Measurements from ENCODE around the gene PDIA6.
"Not testable (repeated sequence)": the region's sequence is repeated elsewhere in the genome, so short reads cannot be mapped to it uniquely, and the experiment has no call there.

The PDIA6 gene

DNA sequence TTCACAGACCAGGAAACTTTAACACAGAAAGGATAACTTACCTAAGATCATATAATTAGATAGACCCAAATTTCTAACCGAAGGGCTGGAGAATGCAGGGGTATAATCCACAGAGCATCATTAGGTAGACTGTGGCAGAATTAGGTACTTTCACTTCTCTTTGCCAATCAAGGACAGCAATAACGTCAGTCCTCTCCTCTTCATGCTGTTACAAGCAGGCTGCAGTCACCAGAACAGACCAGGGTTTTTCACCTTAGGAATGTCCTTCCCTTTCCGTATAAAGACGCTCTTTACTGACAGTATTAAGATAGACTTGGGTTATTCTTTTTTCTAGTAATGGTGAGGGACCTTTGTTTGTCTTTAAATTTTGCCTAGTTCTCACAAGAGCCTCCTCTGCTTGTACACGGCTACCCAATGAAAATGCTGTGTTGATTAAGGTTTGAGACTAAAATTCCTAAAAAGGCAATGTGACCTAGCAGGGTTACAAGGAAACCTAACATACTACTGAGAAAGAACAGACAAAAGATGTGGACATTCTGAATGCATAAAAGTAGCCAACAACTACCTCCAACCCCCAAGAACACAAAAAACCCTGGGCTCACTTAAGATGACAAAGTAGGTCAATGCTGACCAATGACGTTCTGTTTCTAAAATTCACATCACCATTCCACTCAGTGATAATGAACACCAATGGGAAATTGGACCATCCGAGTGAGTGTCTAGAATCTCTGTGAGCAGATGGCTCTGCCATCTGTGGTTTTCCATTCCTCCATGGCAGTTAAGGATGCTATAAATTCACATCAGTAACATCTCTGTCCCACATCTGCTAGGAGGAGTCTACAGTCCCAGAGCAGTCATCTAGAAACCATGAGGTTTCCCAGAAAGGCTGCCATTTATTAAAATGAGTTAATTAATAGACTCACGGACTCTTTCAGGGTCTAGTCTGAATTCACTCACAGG lies 2.1 kb downstream of the PDIA6 start:
- peaks cover 26% of the 10 kb centered on the region for H3K36me3 ChIP-seq (ENCODE audit: control insufficient read depth, insufficient read depth, low read length)
- H3K4me1 ChIP-seq (ENCODE audit: control insufficient read depth, insufficient read depth, low read length, poor library complexity, severe bottlenecking), result peaks cover 11% of the 10 kb centered on the region
- H3K27ac ChIP-seq (ENCODE audit: low read depth, low read length, severe bottlenecking), result no peak overlapping the region
- 58 to 71% methylated on average over 3 to 4 of the region's 8 CpGs for WGBS, 2 experiments (ENCODE audit: insufficient coverage in 2 of 2)
- no peaks in the 10 kb centered on the region for H3K9me3 ChIP-seq (ENCODE audit: control insufficient read depth, low read length)
- H3K4me3 ChIP-seq (ENCODE audit: extremely low read depth, insufficient read depth, low read length, poor library complexity, severe bottlenecking), result peak overlapping the region; percentile 77

DNA sequence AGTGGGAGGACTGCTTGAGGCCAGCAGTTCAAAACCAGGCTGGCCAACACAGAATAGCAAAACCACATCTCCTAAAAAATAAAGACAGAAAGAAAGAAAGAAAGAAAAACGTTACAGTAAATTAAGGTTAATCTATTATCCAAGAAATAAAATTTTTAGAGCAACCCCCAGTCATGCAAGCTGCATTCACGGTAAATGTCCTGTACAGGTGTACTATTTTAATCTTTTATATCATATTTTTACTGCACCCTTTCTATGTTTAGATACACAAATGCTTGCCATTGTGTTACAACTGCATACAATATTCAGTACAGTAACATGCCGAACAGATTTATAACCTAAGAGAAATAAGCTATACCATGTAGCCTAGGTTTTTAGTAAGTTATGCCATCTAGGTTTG lies 6.0 kb downstream of the PDIA6 start:
- no peak overlapping the region for H3K27ac ChIP-seq (ENCODE audit: low read depth, low read length, severe bottlenecking)
- no peaks in the 10 kb centered on the region for H3K9me3 ChIP-seq (ENCODE audit: control insufficient read depth, low read length)
- WGBS, 2 experiments (ENCODE audit: insufficient coverage in 2 of 2), result no CpG with 5 or more reads among the region's 3 CpGs
- peaks cover 43% of the 10 kb centered on the region for H3K36me3 ChIP-seq (ENCODE audit: control insufficient read depth, insufficient read depth, low read length)
- H3K4me3 ChIP-seq (ENCODE audit: extremely low read depth, insufficient read depth, low read length, poor library complexity, severe bottlenecking), result no peak overlapping the region
- H3K4me1 ChIP-seq (ENCODE audit: control insufficient read depth, insufficient read depth, low read length, poor library complexity, severe bottlenecking), result peaks cover 5% of the 10 kb centered on the region

DNA sequence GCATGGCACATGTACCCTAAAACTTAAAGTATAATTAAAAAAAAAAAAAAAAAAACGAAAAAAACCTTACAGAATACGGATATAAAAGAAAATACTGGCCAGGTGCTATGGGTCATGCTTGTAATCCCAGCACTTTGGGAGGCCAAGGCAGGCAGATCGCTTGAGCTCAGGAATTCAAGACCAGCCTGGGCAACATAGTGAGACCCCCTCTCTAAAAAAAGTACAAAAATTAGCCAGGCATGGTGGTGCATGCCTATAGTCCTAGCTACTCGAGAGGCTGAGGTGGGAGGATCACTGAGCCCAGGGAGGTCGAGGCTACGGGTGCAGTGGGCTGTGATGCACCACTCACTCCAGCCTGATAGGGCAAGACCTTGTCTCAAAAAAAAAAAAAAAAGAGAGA lies 6.6 kb downstream of the PDIA6 start:
- WGBS, 2 experiments (ENCODE audit: insufficient coverage in 2 of 2), result 95 to 100% methylated on average over 5 of the region's 6 CpGs
- H3K36me3 ChIP-seq (ENCODE audit: control insufficient read depth, insufficient read depth, low read length), result peaks cover 48% of the 10 kb centered on the region
- H3K27ac ChIP-seq (ENCODE audit: low read depth, low read length, severe bottlenecking); H3K4me1 ChIP-seq (ENCODE audit: control insufficient read depth, insufficient read depth, low read length, poor library complexity, severe bottlenecking); H3K4me3 ChIP-seq (ENCODE audit: extremely low read depth, insufficient read depth, low read length, poor library complexity, severe bottlenecking); H3K9me3 ChIP-seq (ENCODE audit: control insufficient read depth, low read length): not testable (repeated sequence)

DNA sequence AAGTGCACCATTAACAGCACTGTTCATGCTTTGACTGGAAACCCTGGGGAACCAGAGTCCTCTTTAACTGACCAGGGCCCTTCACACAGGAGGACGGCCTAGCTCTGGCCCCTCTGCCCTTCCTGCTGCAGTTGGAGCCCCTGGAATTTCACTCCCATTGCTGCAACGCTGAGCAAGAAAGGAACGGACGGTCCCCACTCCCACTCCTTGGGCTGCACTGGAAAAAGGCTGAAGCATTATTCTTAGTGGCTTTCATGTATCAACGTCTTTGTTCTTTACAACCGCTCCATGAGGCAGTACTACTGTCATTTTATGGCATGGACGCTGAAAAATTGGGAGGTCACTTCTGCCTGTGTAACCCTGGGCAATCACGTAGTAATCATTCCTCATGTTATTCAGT lies 9.9 kb downstream of the PDIA6 start:
- no peak overlapping the region for H3K4me3 ChIP-seq (ENCODE audit: extremely low read depth, insufficient read depth, low read length, poor library complexity, severe bottlenecking)
- 85 to 89% methylated on average over 7 to 8 of the region's 8 CpGs for WGBS, 2 experiments (ENCODE audit: insufficient coverage in 2 of 2)
- peaks cover 68% of the 10 kb centered on the region for H3K36me3 ChIP-seq (ENCODE audit: control insufficient read depth, insufficient read depth, low read length)
- H3K27ac ChIP-seq (ENCODE audit: low read depth, low read length, severe bottlenecking), result no peak overlapping the region
- H3K4me1 ChIP-seq (ENCODE audit: control insufficient read depth, insufficient read depth, low read length, poor library complexity, severe bottlenecking), result no peaks in the 10 kb centered on the region
- no peaks in the 10 kb centered on the region for H3K9me3 ChIP-seq (ENCODE audit: control insufficient read depth, low read length)

DNA sequence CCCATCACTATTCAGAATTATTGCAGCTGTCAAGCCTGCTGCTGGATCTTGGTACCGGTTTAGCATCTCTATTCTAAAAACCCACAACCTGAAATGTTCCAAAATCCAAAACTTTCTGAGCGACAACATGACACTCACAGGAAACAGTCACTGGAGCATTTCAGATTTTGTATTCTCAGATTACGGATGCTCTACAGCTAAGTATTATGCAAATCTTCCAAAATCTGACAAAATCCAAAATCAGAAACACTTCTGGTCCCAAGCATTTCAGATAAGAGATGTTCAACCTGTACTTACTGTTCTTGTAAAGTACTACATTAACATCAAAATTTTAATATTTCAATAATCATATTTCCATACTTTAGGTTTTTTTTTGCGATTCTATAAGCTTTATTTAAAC lies 12.4 kb downstream of the PDIA6 start:
- no peaks in the 10 kb centered on the region for H3K9me3 ChIP-seq (ENCODE audit: control insufficient read depth, low read length)
- H3K27ac ChIP-seq (ENCODE audit: low read depth, low read length, severe bottlenecking), result no peak overlapping the region
- WGBS, 2 experiments (ENCODE audit: insufficient coverage in 2 of 2), result 97% methylated on average over 3 of the region's 4 CpGs
- H3K36me3 ChIP-seq (ENCODE audit: control insufficient read depth, insufficient read depth, low read length), result peaks cover 80% of the 10 kb centered on the region
- H3K4me1 ChIP-seq (ENCODE audit: control insufficient read depth, insufficient read depth, low read length, poor library complexity, severe bottlenecking), result no peaks in the 10 kb centered on the region
- H3K4me3 ChIP-seq (ENCODE audit: extremely low read depth, insufficient read depth, low read length, poor library complexity, severe bottlenecking), result no peak overlapping the region

DNA sequence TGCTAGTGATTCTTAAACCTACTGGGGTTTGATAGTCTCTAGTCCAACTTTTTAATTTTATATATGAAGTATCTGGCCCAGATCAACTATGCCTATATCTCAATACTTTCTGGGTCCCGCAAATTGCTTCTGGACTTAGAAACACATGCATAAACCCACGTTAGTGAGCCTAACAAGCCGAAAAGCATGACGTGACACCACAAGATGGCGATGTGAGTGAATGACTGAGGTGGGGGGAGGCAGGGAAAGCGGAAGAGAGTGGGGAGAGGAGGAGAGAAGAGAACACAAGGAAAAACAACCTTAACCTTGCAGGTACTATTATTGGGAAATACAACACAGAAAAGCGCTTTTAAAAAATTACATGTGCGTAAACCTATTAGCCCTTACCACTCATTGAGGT lies 13.8 kb downstream of the PDIA6 start:
- H3K4me1 ChIP-seq (ENCODE audit: control insufficient read depth, insufficient read depth, low read length, poor library complexity, severe bottlenecking), result no peaks in the 10 kb centered on the region
- H3K36me3 ChIP-seq (ENCODE audit: control insufficient read depth, insufficient read depth, low read length), result peaks cover 92% of the 10 kb centered on the region
- 40% methylated on average over 2 of the region's 8 CpGs; no CpG with 5 or more reads in 1 of the 2 experiments for WGBS, 2 experiments (ENCODE audit: insufficient coverage in 2 of 2)
- H3K9me3 ChIP-seq (ENCODE audit: control insufficient read depth, low read length), result no peaks in the 10 kb centered on the region
- no peak overlapping the region for H3K4me3 ChIP-seq (ENCODE audit: extremely low read depth, insufficient read depth, low read length, poor library complexity, severe bottlenecking)
- H3K27ac ChIP-seq (ENCODE audit: low read depth, low read length, severe bottlenecking), result no peak overlapping the region

DNA sequence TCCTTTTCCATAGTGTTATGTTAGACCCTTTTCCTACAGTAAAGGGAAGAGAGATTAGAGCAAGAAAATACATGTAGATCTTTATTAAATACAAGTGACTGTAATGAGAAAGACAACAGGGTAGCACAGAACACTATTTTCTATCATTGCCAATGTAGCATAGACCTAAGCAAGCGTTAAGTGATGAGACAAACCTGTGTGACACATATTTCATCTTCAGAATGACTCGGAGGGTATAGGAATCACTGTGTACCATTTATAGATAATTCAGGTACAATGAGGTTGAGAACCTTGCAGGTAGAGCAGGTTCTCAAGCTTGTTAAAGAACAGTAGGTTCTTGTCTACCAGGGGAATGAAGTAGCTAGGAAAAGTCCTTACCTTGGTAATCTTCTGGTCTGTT lies 15.9 kb downstream of the PDIA6 start:
- Histone ChIP-seq H3K4me1 (ENCODE audit: control insufficient read depth, insufficient read depth, low read length, poor library complexity, severe bottlenecking) (no peaks in the 10 kb centered on the region), H3K4me3 (ENCODE audit: extremely low read depth, insufficient read depth, low read length, poor library complexity, severe bottlenecking) (no peak overlapping the region), H3K36me3 (ENCODE audit: control insufficient read depth, insufficient read depth, low read length) (peaks cover 97% of the 10 kb centered on the region), H3K27ac (ENCODE audit: low read depth, low read length, severe bottlenecking) (no peak overlapping the region), H3K9me3 (ENCODE audit: control insufficient read depth, low read length) (no peaks in the 10 kb centered on the region)
- WGBS, 2 experiments (ENCODE audit: insufficient coverage in 2 of 2), result 100% methylated on average over 1 of the region's 2 CpGs

DNA sequence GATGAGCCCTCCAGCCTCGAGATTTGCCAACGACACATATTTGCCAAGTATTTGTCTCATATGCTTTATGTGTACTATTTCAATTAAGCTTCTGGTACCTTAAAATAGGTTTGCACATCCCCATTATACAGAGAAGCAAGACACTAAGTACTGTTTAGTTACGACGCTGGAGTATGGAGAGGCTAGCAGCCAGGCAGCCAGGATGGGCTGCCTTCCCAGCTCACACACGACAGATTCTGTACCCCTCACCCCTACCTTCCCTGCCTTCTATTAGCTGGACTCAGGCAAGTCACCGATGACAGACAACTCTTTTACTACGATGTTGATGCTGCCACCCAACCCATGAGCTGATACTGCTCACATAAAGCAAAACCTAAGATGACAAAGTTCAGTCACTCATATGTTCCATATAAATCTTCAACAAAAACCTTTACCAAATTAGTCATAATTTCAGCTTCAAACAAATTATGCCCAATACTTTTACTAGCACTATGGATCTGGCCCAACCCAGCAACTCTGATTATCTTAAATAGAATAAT lies 17.0 kb downstream of the PDIA6 start:
- Histone ChIP-seq H3K36me3 (ENCODE audit: control insufficient read depth, insufficient read depth, low read length) (peaks cover 98% of the 10 kb centered on the region), H3K4me1 (ENCODE audit: control insufficient read depth, insufficient read depth, low read length, poor library complexity, severe bottlenecking) (no peaks in the 10 kb centered on the region), H3K4me3 (ENCODE audit: extremely low read depth, insufficient read depth, low read length, poor library complexity, severe bottlenecking) (no peak overlapping the region), H3K9me3 (ENCODE audit: control insufficient read depth, low read length) (no peaks in the 10 kb centered on the region), H3K27ac (ENCODE audit: low read depth, low read length, severe bottlenecking) (no peak overlapping the region)
- 63 to 71% methylated on average over 4 of the region's 7 CpGs for WGBS, 2 experiments (ENCODE audit: insufficient coverage in 2 of 2)

DNA sequence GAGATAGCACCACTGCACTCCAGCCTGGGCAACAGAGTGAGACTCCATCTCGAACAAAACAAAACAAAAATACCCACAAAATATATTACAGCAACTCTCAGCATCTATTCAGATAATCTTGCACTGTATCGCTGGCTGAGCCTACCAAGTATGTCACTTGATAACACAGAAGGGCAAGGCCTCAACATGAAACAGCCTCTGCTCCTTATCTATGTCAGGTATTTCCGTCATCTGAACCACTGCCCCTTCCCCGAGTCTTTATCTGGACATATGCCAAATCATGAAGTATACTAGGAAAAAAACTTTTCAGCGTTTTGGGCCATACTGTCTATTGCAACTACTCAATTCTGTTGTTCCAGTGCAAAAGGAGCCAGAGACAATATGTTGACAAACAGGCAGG lies 17.7 kb downstream of the PDIA6 start:
- no peaks in the 10 kb centered on the region for H3K9me3 ChIP-seq (ENCODE audit: control insufficient read depth, low read length)
- peaks cover 98% of the 10 kb centered on the region for H3K36me3 ChIP-seq (ENCODE audit: control insufficient read depth, insufficient read depth, low read length)
- no peaks in the 10 kb centered on the region for H3K4me1 ChIP-seq (ENCODE audit: control insufficient read depth, insufficient read depth, low read length, poor library complexity, severe bottlenecking)
- H3K27ac ChIP-seq (ENCODE audit: low read depth, low read length, severe bottlenecking), result no peak overlapping the region
- 90 to 93% methylated on average over 5 of the region's 5 CpGs for WGBS, 2 experiments (ENCODE audit: insufficient coverage in 2 of 2)
- no peak overlapping the region for H3K4me3 ChIP-seq (ENCODE audit: extremely low read depth, insufficient read depth, low read length, poor library complexity, severe bottlenecking)

DNA sequence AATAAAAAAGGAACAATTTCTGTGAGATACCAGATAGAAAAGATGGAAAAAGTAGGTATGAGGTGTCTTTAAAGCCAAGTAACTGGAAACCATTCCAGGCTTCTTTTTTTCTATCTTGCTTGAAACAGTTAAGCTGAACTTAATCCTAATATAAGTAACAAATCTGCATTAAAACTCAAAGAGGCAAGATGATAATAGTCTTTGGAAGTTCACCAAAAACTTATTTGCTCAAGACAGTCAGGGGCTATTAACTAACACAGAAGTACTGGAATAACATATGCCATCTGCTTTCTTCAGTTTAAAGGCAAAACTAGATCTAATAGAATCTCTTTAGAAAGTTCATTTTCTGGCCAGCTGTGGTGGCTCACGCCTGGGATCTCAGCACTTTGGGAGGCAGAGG lies 18.8 kb downstream of the PDIA6 start:
- peaks cover 98% of the 10 kb centered on the region for H3K36me3 ChIP-seq (ENCODE audit: control insufficient read depth, insufficient read depth, low read length)
- no peak overlapping the region for H3K4me3 ChIP-seq (ENCODE audit: extremely low read depth, insufficient read depth, low read length, poor library complexity, severe bottlenecking)
- no peaks in the 10 kb centered on the region for H3K9me3 ChIP-seq (ENCODE audit: control insufficient read depth, low read length)
- no peak overlapping the region for H3K27ac ChIP-seq (ENCODE audit: low read depth, low read length, severe bottlenecking)
- no peaks in the 10 kb centered on the region for H3K4me1 ChIP-seq (ENCODE audit: control insufficient read depth, insufficient read depth, low read length, poor library complexity, severe bottlenecking)
- WGBS, 2 experiments (ENCODE audit: insufficient coverage in 2 of 2), result 83 to 100% methylated on average over 1 of the region's 1 CpG
